Ovary (tissue), 9 donors: ENCODE data around the gene GNPTG. TPM values are rescaled to one million over a fixed set of nuclear protein-coding genes. Genes with fewer than 3 reads are reported as not detected.

Experiments
- DNase-seq, 5 donors: peaks; one replicate each; pipeline ENCODE4 v3.0.0-alpha.2; 2019 to 2020
- H3K27ac ChIP-seq, 2 donors: fragments of 200-600 bp; one replicate each; pipeline versions ENCODE4 v1.5.1 to v1.8.0; 2019 to 2022
- H3K27me3 ChIP-seq: fragments of 200-600 bp; one replicate; pipeline ENCODE4 v1.8.0; 2022
- H3K36me3 ChIP-seq: fragments of 200-600 bp; sonication (generic); one replicate; pipeline ENCODE4 v1.5.1; 2019
- H3K4me1 ChIP-seq: one replicate; pipeline ENCODE4 v1.8.1; 2013; ENCODE audit warnings: mild to moderate bottlenecking, moderate library complexity; ENCODE audit not compliant: insufficient read depth
- H3K4me3 ChIP-seq: fragments of 200-600 bp; sonication (generic); one replicate; pipeline ENCODE4 v1.5.1; 2017
- H3K9me3 ChIP-seq, 2 donors: fragments of 200-600 bp in 1 of 2; sonication (generic) in 1 of 2; one replicate each; pipeline versions ENCODE4 v1.5.1 to v1.8.1; 2013 to 2019; ENCODE audit warnings: mild to moderate bottlenecking in 1 of 2, moderate library complexity in 1 of 2
- CTCF ChIP-seq, 3 donors: fragments of 450-650 bp in 2 of 3; fragments of 200-600 bp in 1 of 3; IDR thresholded peaks; one replicate each; pipeline versions ENCODE4 v1.5.1 to v1.8.0; 2016 to 2022; ENCODE audit warnings: antibody characterized with exemption in 3 of 3, mild to moderate bottlenecking in 1 of 3
- EP300 ChIP-seq: sonication (generic); formaldehyde crosslinking; IDR thresholded peaks from one replicate; pipeline ENCODE4 v1.6.1; 2017; ENCODE audit warnings: antibody characterized with exemption
- POLR2A ChIP-seq: fragments of 450-650 bp; IDR thresholded peaks from one replicate; pipeline ENCODE4 v1.6.1; 2017; ENCODE audit warnings: antibody characterized with exemption, mild to moderate bottlenecking, moderate library complexity
- WGBS, 3 donors: extraction: QIAGEN DNeasy Blood & Tissue Kit in 1 of 3; methylation state at CpG; one replicate each; pipeline versions ENCODE4 v1.1.5 to v1.1.7; 2013 to 2017; 5-methylcytosine and 5-hydroxymethylcytosine counted together
- intact Hi-C, 4 donors: fragments of 100-400 bp; cut with DNase I; formaldehyde crosslinking; loops; one replicate each; pipeline versions ENCODE4 v1.11.0 to v1.15.1; 2022 to 2023
- polyA plus RNA-seq, 2 donors: library from polyadenylated mRNA; stranded (reverse); fragments of 200-250 nt in 1 of 2; fragments of 350-450 nt in 1 of 2; fragmentation: Illumina TruSeq in 1 of 2; extraction: RNeasy Lipid Tissue Mini Kit (QIAGEN cat#74804) in 1 of 2; gene quantifications; one replicate each; pipeline ENCODE4 v1.2.3, GENCODE V29; 2013 to 2014
- total RNA-seq, 7 donors: library from RNA; depleted of rRNA in 2 of 7; stranded (reverse); fragments of >200 nt in 2 of 7; fragmentation: NEBNext Ultra II Directional in 3 of 7; extraction: Animal tissue kit (Norgen Biotek cat#: 25700) in 3 of 7; gene quantifications; one replicate each; pipeline versions ENCODE4 v1.1.0 to v1.2.4, GENCODE V29; 2016 to 2023
- donor health status: DM: no; HTN: no; CAD: no; lungs with moderate emphysema.
- donor health status: DM: no; HTN: no; CAD: no.
- donor health status: Bipolar disorder and iron deficiency.
- donor health status: DM: yes; HTN: yes; CAD: no.
- donor health status: DM: no; HTN: no; CAD: no.
- donor health status: DM: yes; HTN: yes; CAD: no.

GNPTG gene
- total and polyA plus RNA-seq, 9 donors, result 26.0 to 68.1 (median 55.4) TPM

- Histone ChIP-seq H3K27ac (no peak overlapping the region), H3K4me3 (no peak overlapping the region), H3K36me3 (no peaks in the 10 kb centered on the region), H3K27me3 (no peaks in the 10 kb centered on the region), H3K9me3 (no peaks in the 10 kb centered on the region), H3K4me1 (peaks cover 27% of the 10 kb centered on the region)
- WGBS, 3 donors, result 81 to 87% (median 84%) methylated on average over 15 of the region's 15 CpGs
- no peak for TF ChIP-seq POLR2A
- TF ChIP-seq CTCF (IDR thresholded peaks at IDR 0.05), result no peak
- no peak for TF ChIP-seq EP300
- no peak for DNase-seq
- intact Hi-C loops, result no loop called here
Observed at GRCh38 chr16:1312903-1313302, 38.8 kb upstream of the GNPTG start.

- H3K4me1 ChIP-seq, result peaks cover 27% of the 10 kb centered on the region
- no peak overlapping the region for H3K4me3 ChIP-seq
- H3K27ac ChIP-seq, result no peak overlapping the region
- H3K27me3 ChIP-seq, result no peaks in the 10 kb centered on the region
- no peaks in the 10 kb centered on the region for H3K9me3 ChIP-seq
- intact Hi-C loops, result no loop called here
- no peaks in the 10 kb centered on the region for H3K36me3 ChIP-seq
- no peak for DNase-seq
- no peak for TF ChIP-seq EP300
- no peak for TF ChIP-seq CTCF (IDR thresholded peaks at IDR 0.05)
- no peak for TF ChIP-seq POLR2A
- WGBS, 3 donors, result 79 to 89% (median 82%) methylated on average over 27 to 38 of the region's 38 CpGs
Observed at GRCh38 chr16:1313721-1314369, 37.9 kb upstream of the GNPTG start.

- Histone ChIP-seq H3K4me1 (peaks cover 27% of the 10 kb centered on the region), H3K27ac (no peak overlapping the region), H3K4me3 (no peak overlapping the region), H3K27me3 (no peaks in the 10 kb centered on the region), H3K9me3 (no peaks in the 10 kb centered on the region), H3K36me3 (no peaks in the 10 kb centered on the region)
- intact Hi-C loops, result no loop called here
- no peak for DNase-seq
- no peak for TF ChIP-seq EP300
- TF ChIP-seq CTCF (IDR thresholded peaks at IDR 0.05), result no peak
- no peak for TF ChIP-seq POLR2A
- WGBS, 3 donors, result 77 to 81% (median 80%) methylated on average over 28 of the region's 28 CpGs
Observed at GRCh38 chr16:1314399-1315068, 37.2 kb upstream of the GNPTG start.

GRCh38 chr16:1315081-1316032, 36.4 kb upstream of the GNPTG start:
- Histone ChIP-seq H3K27ac (no peak overlapping the region), H3K27me3 (no peaks in the 10 kb centered on the region), H3K9me3 (no peaks in the 10 kb centered on the region), H3K36me3 (no peaks in the 10 kb centered on the region), H3K4me1 (peaks cover 27% of the 10 kb centered on the region), H3K4me3 (no peak overlapping the region)
- WGBS, 3 donors, result 78 to 83% (median 79%) methylated on average over 39 to 46 of the region's 46 CpGs
- intact Hi-C loops, result no loop called here
- DNase-seq, result no peak
- TF ChIP-seq CTCF (IDR thresholded peaks at IDR 0.05) (no peak), EP300 (no peak), POLR2A (no peak)
